HG03066 (cell line): ENCODE data around the gene NUDT21.
"Not testable (repeated sequence)": the region's sequence is repeated elsewhere in the genome, so short reads cannot be mapped to it uniquely, and the experiment has no call there.

Experiments used
- ATAC-seq: cut with Tn5 transposase; IDR thresholded peaks from one replicate; pipeline ENCODE4 v1.9.1; 2021; ENCODE audit warnings: low read depth; ENCODE audit not compliant: unreplicated experiment

NUDT21 gene

GRCh38 chr16:56450986-56451752 lies at the start of gene NUDT21, which contains the start of gene OGFOD1:
Gene NUDT21, minus strand, starts transcription at chr16:56451332. Its CDS starts 130 bp downstream, at chr16:56451202.
Gene OGFOD1, plus strand, starts transcription at chr16:56451554. Its CDS starts 59 bp downstream, at chr16:56451613.
- ATAC-seq: peak; percentile 97

- ATAC-seq: no peak
These were observed 42.7 kb upstream of the NUDT21 start for GRCh38 chr16:56493815-56494214.

GRCh38 chr16:56493126-56493525 lies 42.0 kb upstream of the NUDT21 start:
- no peak for ATAC-seq

GRCh38 chr16:56491657-56492261 lies 40.6 kb upstream of the NUDT21 start:
- ATAC-seq: no peak

GRCh38 chr16:56488868-56489267 lies 37.7 kb upstream of the NUDT21 start:
- not testable (repeated sequence) for ATAC-seq

GRCh38 chr16:56488035-56488434 lies 36.9 kb upstream of the NUDT21 start:
- no peak for ATAC-seq

GRCh38 chr16:56483394-56483793 lies 32.3 kb upstream of the NUDT21 start:
- no peak for ATAC-seq

- no peak for ATAC-seq
These were observed 31.6 kb upstream of the NUDT21 start for GRCh38 chr16:56482683-56483236.

- no peak for ATAC-seq
These were observed 30.5 kb upstream of the NUDT21 start for GRCh38 chr16:56481468-56482122.

GRCh38 chr16:56480776-56481467 lies 29.8 kb upstream of the NUDT21 start:
- no peak for ATAC-seq

- ATAC-seq: no peak
These were observed 28.3 kb upstream of the NUDT21 start for GRCh38 chr16:56479469-56479868.

- no peak for ATAC-seq
These were observed 27.3 kb upstream of the NUDT21 start for GRCh38 chr16:56478281-56479049.

- ATAC-seq: no peak
These were observed 26.2 kb upstream of the NUDT21 start for GRCh38 chr16:56477096-56477878.

GRCh38 chr16:56475201-56475600 lies 24.1 kb upstream of the NUDT21 start:
- ATAC-seq: no peak

- no peak for ATAC-seq
These were observed 19.5 kb upstream of the NUDT21 start for GRCh38 chr16:56470666-56471065.

- ATAC-seq: no peak
These were observed 19.1 kb upstream of the NUDT21 start for GRCh38 chr16:56470232-56470631.

GRCh38 chr16:56469748-56470147 lies 18.6 kb upstream of the NUDT21 start:
- no peak for ATAC-seq

- ATAC-seq: no peak
These were observed 17.7 kb upstream of the NUDT21 start for GRCh38 chr16:56468800-56469199.

- no peak for ATAC-seq
These were observed 15.2 kb upstream of the NUDT21 start for GRCh38 chr16:56466344-56466743.
